Ecto neural progenitor cell (in vitro differentiated cells): ENCODE measurements around the gene PAFAH1B1.
"Not testable (repeated sequence)": the region's sequence is repeated elsewhere in the genome, so short reads cannot be mapped to it uniquely, and the experiment has no call there.

Source experiments
- DNase-seq: peaks from one replicate; pipeline ENCODE4 v3.0.0-alpha.2; 2018; ENCODE audit warnings: low spot score

PAFAH1B1 gene

GRCh38 chr17:2592971-2593820, at the start of gene PAFAH1B1:
TSS of gene PAFAH1B1 (plus strand) at chr17:2593654. CDS start at chr17:2638289, 44,635 bp downstream.
- DNase-seq, result peak; percentile 99

GRCh38 chr17:2545393-2545792, 48.1 kb upstream of the PAFAH1B1 start:
- DNase-seq, result no peak

GRCh38 chr17:2547176-2547575, 46.3 kb upstream of the PAFAH1B1 start:
- DNase-seq, result no peak

GRCh38 chr17:2548026-2548425, 45.4 kb upstream of the PAFAH1B1 start:
- DNase-seq, result not testable (repeated sequence)

- no peak for DNase-seq
Observed at GRCh38 chr17:2549392-2550211, 43.9 kb upstream of the PAFAH1B1 start.

GRCh38 chr17:2551493-2551892, 42.0 kb upstream of the PAFAH1B1 start:
- peak; percentile 69 for DNase-seq

GRCh38 chr17:2551928-2552327, 41.5 kb upstream of the PAFAH1B1 start:
- DNase-seq, result peak; percentile 86

GRCh38 chr17:2560658-2561057, 32.8 kb upstream of the PAFAH1B1 start:
- no peak for DNase-seq

GRCh38 chr17:2562162-2562858, 31.1 kb upstream of the PAFAH1B1 start:
- no peak for DNase-seq

GRCh38 chr17:2563061-2563460, 30.4 kb upstream of the PAFAH1B1 start:
- peak; percentile 64 for DNase-seq

GRCh38 chr17:2563543-2563942, 29.9 kb upstream of the PAFAH1B1 start:
- no peak for DNase-seq

GRCh38 chr17:2564877-2565276, 28.6 kb upstream of the PAFAH1B1 start:
- DNase-seq, result no peak

GRCh38 chr17:2566056-2566455, 27.4 kb upstream of the PAFAH1B1 start:
- no peak for DNase-seq

GRCh38 chr17:2571523-2572303, 21.7 kb upstream of the PAFAH1B1 start:
- DNase-seq, result no peak

GRCh38 chr17:2572304-2572609, 21.2 kb upstream of the PAFAH1B1 start:
- not testable (repeated sequence) for DNase-seq

- DNase-seq, result no peak
Observed at GRCh38 chr17:2580151-2580550, 13.3 kb upstream of the PAFAH1B1 start.

GRCh38 chr17:2580661-2581060, 12.8 kb upstream of the PAFAH1B1 start:
- no peak for DNase-seq

GRCh38 chr17:2582493-2582892, 11.0 kb upstream of the PAFAH1B1 start:
- DNase-seq, result no peak

- DNase-seq, result no peak
Observed at GRCh38 chr17:2591040-2591640, 2.3 kb upstream of the PAFAH1B1 start.

- DNase-seq, result peak; percentile 95
Observed at GRCh38 chr17:2593821-2594721, 617 bp downstream of the PAFAH1B1 start.
